HUES6 (cell line): ENCODE measurements around the gene OSM.

Experiments used
- H3K27ac ChIP-seq: 2 replicates; pipeline ENCODE4 v1.7.0; 2013; ENCODE audit warnings: low read depth, mild to moderate bottlenecking, low read length, inconsistent platforms
- H3K27me3 ChIP-seq: 2 replicates; pipeline ENCODE4 v1.6.1; 2013; ENCODE audit warnings: low read length; ENCODE audit not compliant: control insufficient read depth, insufficient read depth
- H3K36me3 ChIP-seq: 2 replicates; pipeline ENCODE4 v1.6.1; 2013; ENCODE audit warnings: low read length; ENCODE audit not compliant: control insufficient read depth, insufficient read depth
- H3K4me1 ChIP-seq: 2 replicates; pipeline ENCODE4 v1.6.1; 2013; ENCODE audit warnings: low read length; ENCODE audit not compliant: control insufficient read depth, insufficient read depth
- H3K4me3 ChIP-seq: 2 replicates; pipeline ENCODE4 v1.5.1; 2013; ENCODE audit warnings: low read depth, low read length
- H3K9ac ChIP-seq: one replicate; pipeline ENCODE4 v1.6.1; 2013; ENCODE audit warnings: mild to moderate bottlenecking, low read length
- H3K9me3 ChIP-seq: 2 replicates; pipeline ENCODE4 v1.6.1; 2013; ENCODE audit warnings: low read depth, low read length; ENCODE audit not compliant: control insufficient read depth, insufficient read depth

OSM gene

GRCh38 chr22:30270832-30271231, 4.2 kb upstream of the OSM start:
- Histone ChIP-seq H3K27me3 (no peaks in the 10 kb centered on the region), H3K36me3 (no peaks in the 10 kb centered on the region), H3K4me3 (no peak overlapping the region), H3K9me3 (no peaks in the 10 kb centered on the region), H3K4me1 (peaks cover 2% of the 10 kb centered on the region; the same call in 1 of the 2 replicates), H3K9ac (no peak overlapping the region), H3K27ac (no peak overlapping the region)

DNA sequence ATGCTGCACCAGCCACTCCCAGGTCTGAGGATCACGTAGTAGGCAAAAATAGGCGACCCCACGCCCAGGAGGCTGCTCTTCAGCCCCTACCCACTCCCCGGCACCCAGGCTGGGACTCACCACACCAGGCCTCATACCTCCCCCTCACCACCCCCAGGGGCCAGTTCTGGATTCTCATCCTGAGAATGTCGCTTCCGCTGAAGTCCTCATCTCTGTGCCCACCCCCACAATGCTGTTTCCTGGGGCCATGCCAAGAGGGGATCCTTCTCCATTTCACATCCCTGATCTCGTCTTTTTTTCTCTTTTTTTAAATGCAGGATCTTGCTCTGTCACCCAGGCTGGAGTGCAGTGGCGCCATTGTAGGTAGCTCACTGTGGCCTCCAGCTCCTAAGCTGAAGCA, 1.7 kb upstream of the OSM start:
- no peak overlapping the region for H3K27ac ChIP-seq
- H3K4me1 ChIP-seq, result peaks cover 5% of the 10 kb centered on the region; the same call in 1 of the 2 replicates
- H3K27me3 ChIP-seq, result peaks cover 4% of the 10 kb centered on the region
- no peaks in the 10 kb centered on the region for H3K9me3 ChIP-seq
- H3K9ac ChIP-seq, result no peak overlapping the region
- H3K36me3 ChIP-seq, result no peaks in the 10 kb centered on the region
- no peak overlapping the region for H3K4me3 ChIP-seq

DNA sequence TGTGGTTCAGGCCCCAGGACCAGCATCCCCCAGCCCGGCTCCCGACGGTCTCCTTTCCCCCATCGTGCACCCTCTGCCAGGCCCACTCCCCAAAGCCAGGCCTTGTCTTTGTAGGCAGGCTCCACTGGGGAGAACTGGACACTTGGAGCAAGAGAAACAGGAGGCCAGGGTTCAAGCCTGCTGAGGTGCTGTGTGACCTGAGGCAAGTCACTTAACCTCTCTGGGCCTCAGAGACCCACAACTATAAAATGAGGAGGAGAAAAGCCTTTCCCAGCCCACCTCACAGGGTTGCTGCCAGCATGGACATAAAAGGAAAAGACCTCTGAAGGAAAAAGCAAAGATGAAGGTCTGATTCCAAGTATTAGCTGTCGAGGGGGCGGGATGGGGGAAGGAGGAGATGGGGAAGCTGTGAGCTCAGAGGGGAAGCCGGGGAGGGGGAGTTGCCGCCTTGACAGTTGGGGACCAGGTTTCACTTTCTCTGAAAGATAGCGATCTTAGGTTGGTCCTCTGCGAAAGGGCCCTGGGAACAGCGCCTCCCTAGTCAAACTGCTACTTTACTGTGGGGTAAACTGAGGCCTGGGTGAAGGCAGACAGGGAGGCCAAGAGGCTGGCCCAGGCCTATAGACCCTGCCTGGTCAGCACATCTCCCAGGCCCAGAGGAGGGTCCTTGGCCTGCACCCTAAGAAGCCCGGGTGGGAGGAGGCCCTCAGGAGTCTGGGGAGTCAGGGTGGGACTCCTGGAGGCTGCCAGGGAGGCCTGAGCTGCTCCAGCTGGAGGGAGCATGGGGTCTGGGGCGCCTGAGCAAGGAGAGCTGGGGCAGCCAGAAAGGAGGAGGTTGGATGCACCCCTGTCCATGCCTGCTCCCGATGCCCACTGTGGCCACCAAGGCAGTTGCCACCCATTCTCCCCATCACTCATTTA, 991 bp upstream of the OSM start:
- Histone ChIP-seq H3K27me3 (peaks cover 8% of the 10 kb centered on the region), H3K27ac (no peak overlapping the region), H3K9me3 (no peaks in the 10 kb centered on the region), H3K36me3 (no peaks in the 10 kb centered on the region), H3K9ac (no peak overlapping the region), H3K4me3 (no peak overlapping the region), H3K4me1 (peaks cover 9% of the 10 kb centered on the region; the same call in 1 of the 2 replicates)

DNA sequence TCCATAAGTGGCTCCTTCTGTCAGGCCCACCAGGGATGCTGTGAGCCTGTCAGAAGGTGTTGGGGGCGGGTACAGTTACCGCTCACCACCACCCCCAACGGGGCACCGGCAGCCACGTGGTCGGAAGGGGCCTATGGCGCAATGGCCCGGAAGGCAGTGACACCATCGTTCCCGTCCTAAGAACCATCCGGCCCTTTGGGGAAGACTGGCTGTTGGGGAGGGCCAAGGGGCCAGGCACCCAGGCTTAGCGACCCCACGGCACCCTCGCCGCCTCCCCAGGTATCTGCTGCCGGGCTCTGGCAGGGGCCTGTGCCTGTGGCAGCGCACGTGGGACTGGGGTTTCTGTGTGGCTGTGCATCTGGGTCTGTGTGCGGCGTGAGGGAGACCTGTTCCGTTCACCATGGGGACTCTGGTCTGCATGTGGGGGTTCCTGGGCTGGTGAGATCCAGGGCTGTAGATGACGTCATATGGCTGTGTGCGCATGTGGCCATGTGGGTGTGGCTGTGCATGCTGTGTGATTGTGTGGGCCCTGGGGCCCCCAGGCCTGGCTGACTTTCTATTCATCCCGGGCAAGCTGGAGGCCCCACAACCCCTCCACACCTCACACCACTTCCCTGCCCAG, 717 bp downstream of the OSM start:
- Histone ChIP-seq H3K4me3 (no peak overlapping the region), H3K9ac (no peak overlapping the region), H3K27ac (no peak overlapping the region)

DNA sequence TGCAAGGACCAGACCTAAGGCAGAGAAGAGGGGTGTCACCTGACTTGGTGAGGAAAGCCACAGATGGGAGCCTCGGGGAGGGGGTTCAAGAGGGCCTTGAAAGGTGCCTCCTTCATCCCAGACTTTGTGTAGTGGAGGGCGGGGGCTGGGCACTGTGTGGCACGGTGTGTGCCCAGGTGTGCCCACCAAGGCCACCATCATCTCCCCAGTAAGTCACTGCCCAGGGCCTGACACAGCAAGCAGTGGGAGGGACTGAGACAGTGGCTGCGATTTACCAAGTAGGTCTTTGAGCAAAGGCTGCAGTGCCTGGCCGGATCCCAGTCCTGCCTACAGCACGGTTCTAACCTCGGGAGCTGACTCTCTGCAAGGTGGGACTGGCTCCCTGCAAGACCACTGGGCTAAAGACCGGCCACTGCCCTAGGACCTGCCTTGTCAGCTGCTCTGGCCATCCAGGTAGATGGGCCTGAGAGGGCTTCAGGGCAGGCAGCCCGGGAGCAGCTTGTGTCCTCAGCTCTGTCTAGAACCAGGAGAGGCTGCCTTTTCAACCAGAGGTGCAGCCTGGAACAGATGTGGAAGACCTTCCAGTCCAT, 1.4 kb downstream of the OSM start:
- Histone ChIP-seq H3K4me1 (peaks cover 9% of the 10 kb centered on the region; the same call in 1 of the 2 replicates), H3K27ac (no peak overlapping the region), H3K36me3 (no peaks in the 10 kb centered on the region), H3K9me3 (no peaks in the 10 kb centered on the region), H3K9ac (no peak overlapping the region), H3K4me3 (no peak overlapping the region), H3K27me3 (peaks cover 8% of the 10 kb centered on the region)

More for the DNA sequence above, 717 bp downstream of the OSM start:
- no peaks in the 10 kb centered on the region for H3K36me3 ChIP-seq
- H3K9me3 ChIP-seq, result no peaks in the 10 kb centered on the region
- peaks cover 8% of the 10 kb centered on the region for H3K27me3 ChIP-seq
- H3K4me1 ChIP-seq, result peaks cover 9% of the 10 kb centered on the region; the same call in 1 of the 2 replicates

DNA sequence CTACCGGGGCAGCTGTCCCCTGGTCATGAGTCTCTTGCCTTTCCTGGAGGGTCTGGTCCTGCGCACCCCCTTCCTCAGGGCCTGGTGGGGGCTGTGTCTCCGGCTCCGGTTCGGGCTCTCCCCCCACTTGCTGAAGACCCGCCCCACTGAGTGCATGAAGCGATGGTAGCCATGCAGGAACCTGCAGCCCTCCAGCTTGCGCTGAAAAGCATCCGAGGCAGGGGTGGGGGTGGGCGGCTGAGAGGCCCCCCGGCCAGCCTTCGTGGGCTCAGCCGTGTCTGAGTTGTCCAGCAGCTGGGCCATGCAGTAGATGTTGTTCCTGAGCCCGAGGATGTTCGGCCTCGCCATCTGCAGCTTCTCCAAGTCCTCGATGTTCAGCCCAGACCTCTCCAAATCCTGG, 2.8 kb downstream of the OSM start:
- Histone ChIP-seq H3K27me3 (peaks cover 8% of the 10 kb centered on the region), H3K36me3 (no peaks in the 10 kb centered on the region), H3K4me1 (peaks cover 9% of the 10 kb centered on the region; the same call in 1 of the 2 replicates), H3K9ac (no peak overlapping the region), H3K27ac (no peak overlapping the region), H3K9me3 (no peaks in the 10 kb centered on the region), H3K4me3 (no peak overlapping the region)

DNA sequence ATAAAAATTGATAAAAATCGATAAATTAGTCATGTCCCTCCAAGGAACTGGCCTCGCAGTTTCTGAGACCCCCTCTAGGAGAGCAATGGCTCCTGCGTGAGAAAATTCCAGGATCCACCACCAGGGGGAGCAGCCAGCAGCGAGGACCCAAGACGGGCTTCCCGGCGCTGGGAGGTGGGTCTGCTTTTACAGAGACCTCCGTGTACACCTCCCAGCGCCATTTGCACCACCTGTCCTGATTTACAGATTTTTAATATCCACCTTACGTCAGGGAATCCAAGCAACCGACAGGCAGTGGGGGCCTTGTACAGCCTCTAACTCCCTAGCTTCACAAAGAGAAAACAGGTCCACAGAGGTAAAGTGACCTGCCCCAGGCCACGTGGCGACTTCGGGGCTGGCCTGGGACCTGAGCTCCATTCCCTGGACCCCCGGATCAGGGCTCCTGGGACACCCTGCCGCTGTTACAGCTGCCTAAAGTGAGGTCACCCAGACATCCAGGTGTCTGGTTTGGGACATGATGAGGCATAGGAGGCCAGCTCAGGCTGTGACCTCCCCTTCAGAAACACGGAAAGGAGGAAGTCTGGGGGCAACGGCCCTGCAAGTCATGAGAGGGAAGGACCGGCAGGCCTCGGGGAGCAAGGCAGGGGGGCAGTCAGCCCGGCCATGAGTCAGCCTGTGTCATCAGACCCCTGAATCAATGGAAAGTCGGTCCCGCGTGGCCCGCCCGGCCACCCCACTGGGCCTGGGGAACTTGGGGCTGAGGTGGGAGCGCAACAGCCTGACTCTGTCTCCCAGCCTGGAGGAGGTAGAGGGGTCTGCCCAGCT, 3.5 kb downstream of the OSM start:
- Histone ChIP-seq H3K4me1 (peaks cover 11% of the 10 kb centered on the region; the same call in 1 of the 2 replicates), H3K9me3 (no peaks in the 10 kb centered on the region), H3K27ac (no peak overlapping the region), H3K9ac (no peak overlapping the region), H3K27me3 (peaks cover 8% of the 10 kb centered on the region), H3K4me3 (no peak overlapping the region), H3K36me3 (no peaks in the 10 kb centered on the region)

GRCh38 chr22:30262112-30262511, 4.5 kb downstream of the OSM start:
- Histone ChIP-seq H3K4me3 (no peak overlapping the region), H3K27ac (no peak overlapping the region), H3K9ac (no peak overlapping the region), H3K36me3 (no peaks in the 10 kb centered on the region), H3K4me1 (peaks cover 21% of the 10 kb centered on the region), H3K9me3 (no peaks in the 10 kb centered on the region), H3K27me3 (peaks cover 8% of the 10 kb centered on the region)

DNA sequence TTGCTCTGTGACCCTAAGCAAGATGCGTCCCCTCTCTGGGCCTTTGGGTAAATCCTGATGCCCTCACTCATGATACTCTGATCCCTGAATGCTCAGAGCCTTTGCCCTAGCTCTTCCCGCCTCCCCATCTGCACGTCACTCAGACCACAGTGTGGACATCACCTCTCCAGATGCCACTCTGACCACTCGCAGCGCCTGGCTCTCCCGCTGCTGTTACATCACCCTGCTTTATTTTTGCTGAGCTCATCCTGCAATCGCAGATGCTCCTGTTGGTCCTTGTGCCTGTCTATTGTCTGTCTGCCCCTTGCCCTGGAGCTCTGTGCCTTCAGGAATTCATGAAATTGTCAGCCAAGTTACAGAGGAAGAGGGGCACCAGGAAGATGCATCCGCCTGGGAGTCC, 5.5 kb downstream of the OSM start:
- H3K9ac ChIP-seq, result no peak overlapping the region
- H3K36me3 ChIP-seq, result no peaks in the 10 kb centered on the region
- H3K27ac ChIP-seq, result no peak overlapping the region
- no peaks in the 10 kb centered on the region for H3K9me3 ChIP-seq
- no peak overlapping the region for H3K4me3 ChIP-seq
- H3K4me1 ChIP-seq, result peaks cover 31% of the 10 kb centered on the region
- H3K27me3 ChIP-seq, result peaks cover 8% of the 10 kb centered on the region

- Histone ChIP-seq H3K9me3 (no peaks in the 10 kb centered on the region), H3K9ac (no peak overlapping the region), H3K4me3 (no peak overlapping the region), H3K27ac (no peak overlapping the region), H3K27me3 (peaks cover 8% of the 10 kb centered on the region), H3K36me3 (no peaks in the 10 kb centered on the region), H3K4me1 (peaks cover 30% of the 10 kb centered on the region)
These were observed 6.0 kb downstream of the OSM start for GRCh38 chr22:30260682-30261081.
